Measurements from ENCODE around the gene HOXA10.

HOXA10 gene

DNA sequence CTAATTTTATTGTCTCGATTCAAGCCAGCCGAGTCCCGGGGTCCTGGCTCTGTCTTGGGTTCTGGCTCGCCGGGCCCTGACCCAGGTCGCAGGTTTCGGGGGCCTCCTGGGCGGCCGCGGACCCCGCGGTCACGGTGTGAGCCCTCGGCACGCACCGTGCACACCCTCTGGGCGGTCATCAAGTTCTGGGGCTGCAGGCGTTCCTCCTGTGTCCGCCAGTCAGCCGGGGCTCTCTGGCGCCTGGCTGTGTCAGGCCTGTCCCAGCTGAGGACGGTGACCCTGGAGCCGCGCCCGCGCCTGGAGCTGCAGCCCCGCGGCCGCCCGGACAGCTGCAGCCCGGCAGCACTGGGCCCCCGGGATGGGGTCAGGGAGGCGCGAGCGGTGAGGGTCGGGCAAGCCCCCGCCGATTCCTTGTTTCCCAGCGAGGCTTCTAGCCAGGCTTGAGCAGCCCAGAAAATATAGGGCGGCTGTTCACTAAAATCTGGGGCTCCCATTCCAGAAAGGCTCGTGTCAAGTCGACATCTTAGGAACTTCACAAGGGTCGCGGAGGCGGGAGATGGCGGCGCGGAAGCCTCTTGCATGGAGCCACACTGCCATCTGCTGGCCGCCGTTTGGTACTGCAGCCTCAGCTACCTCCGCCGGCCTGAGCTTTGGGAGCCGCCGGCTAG is 13.4 kb downstream of the HOXA10 start:
- peaks cover 0 to 13% of the 10 kb centered on the region in 2 donors for H3K27me3 ChIP-seq (ENCODE audit: control insufficient read depth in 1 of 2, insufficient read depth in 2 of 2, low read length in 2 of 2)
- no peaks in the 10 kb centered on the region for H3K36me3 ChIP-seq (ENCODE audit: insufficient read depth, low read length)
- H3K9ac ChIP-seq (ENCODE audit: low read length), result peak overlapping the region; percentile 14
- H3K27ac ChIP-seq (ENCODE audit: low read depth, low read length), result peak overlapping the region; percentile 64
- no peaks in the 10 kb centered on the region for H3K9me3 ChIP-seq (ENCODE audit: low read length)
- peaks cover 6% of the 10 kb centered on the region for H3K4me1 ChIP-seq (ENCODE audit: insufficient read depth, low read length)
- peak overlapping the region; percentile 38 to 71 for H3K4me3 ChIP-seq (ENCODE audit: low read depth in 1 of 2, low read length in 2 of 2)

GRCh38 chr7:27160145-27160545 is 14.0 kb downstream of the HOXA10 start:
- Histone ChIP-seq H3K27ac (ENCODE audit: low read depth, low read length) (peak overlapping the region; percentile 64), H3K4me3 (ENCODE audit: low read depth in 1 of 2, low read length in 2 of 2) (peak overlapping the region; percentile 38 to 71), H3K27me3 (ENCODE audit: control insufficient read depth in 1 of 2, insufficient read depth in 2 of 2, low read length in 2 of 2) (peaks cover 0 to 17% of the 10 kb centered on the region in 2 donors), H3K4me1 (ENCODE audit: insufficient read depth, low read length) (peaks cover 11% of the 10 kb centered on the region), H3K9me3 (ENCODE audit: low read length) (no peaks in the 10 kb centered on the region), H3K36me3 (ENCODE audit: insufficient read depth, low read length) (no peaks in the 10 kb centered on the region), H3K9ac (ENCODE audit: low read length) (no peak overlapping the region)

- Histone ChIP-seq H3K27me3 (ENCODE audit: control insufficient read depth in 1 of 2, insufficient read depth in 2 of 2, low read length in 2 of 2) (peaks cover 0 to 12% of the 10 kb centered on the region in 2 donors), H3K9ac (ENCODE audit: low read length) (no peak overlapping the region), H3K36me3 (ENCODE audit: insufficient read depth, low read length) (no peaks in the 10 kb centered on the region), H3K27ac (ENCODE audit: low read depth, low read length) (no peak overlapping the region), H3K9me3 (ENCODE audit: low read length) (no peaks in the 10 kb centered on the region), H3K4me3 (ENCODE audit: low read depth in 1 of 2, low read length in 2 of 2) (no peak overlapping the region), H3K4me1 (ENCODE audit: insufficient read depth, low read length) (peaks cover 16% of the 10 kb centered on the region)
Observed at GRCh38 chr7:27159266-27160144, 14.6 kb downstream of the HOXA10 start.

DNA sequence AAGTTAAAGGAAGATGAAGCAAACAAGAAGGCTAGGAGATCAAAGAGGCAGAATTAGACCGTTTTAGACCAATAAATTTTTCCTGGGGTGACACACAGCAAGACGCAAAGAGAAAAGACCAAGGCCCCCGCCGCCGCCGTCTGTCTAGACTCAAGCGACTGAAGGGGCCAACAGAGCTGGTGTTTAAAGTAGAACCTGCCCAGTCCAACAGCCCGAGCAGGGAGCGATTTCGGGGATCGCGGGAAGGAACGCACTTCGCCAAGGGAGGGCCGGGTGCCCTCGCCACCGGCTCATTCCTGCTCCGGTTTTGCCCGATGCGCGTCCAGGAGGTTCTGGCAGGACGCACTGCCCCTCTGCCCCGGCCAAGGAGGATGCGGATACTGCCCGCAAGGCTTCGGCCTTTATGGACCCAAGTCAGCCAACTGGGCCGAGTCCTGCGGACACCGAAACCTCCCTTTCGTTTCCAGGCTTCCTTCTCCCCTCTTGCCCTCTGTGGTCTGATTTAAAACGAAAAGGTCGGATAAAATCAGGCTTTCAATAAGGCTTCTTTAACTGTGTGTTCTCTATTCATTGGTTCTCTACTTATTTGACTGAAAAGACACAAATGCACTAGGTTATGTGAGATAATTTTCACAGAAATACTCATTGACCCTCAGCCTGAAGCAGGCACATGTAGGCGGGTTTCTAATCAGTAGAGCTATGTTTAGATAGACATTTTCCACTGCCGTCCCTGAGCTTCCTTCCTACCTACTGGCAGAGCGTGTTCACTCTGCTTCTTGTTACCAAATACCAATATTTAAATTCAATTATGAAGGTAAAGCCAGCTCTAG is 15.5 kb downstream of the HOXA10 start:
- Histone ChIP-seq H3K27ac (ENCODE audit: low read depth, low read length) (no peak overlapping the region), H3K9me3 (ENCODE audit: low read length) (no peaks in the 10 kb centered on the region), H3K4me1 (ENCODE audit: insufficient read depth, low read length) (peaks cover 23% of the 10 kb centered on the region), H3K36me3 (ENCODE audit: insufficient read depth, low read length) (no peaks in the 10 kb centered on the region), H3K27me3 (ENCODE audit: control insufficient read depth in 1 of 2, insufficient read depth in 2 of 2, low read length in 2 of 2) (peaks cover 0 to 12% of the 10 kb centered on the region in 2 donors), H3K9ac (ENCODE audit: low read length) (no peak overlapping the region), H3K4me3 (ENCODE audit: low read depth in 1 of 2, low read length in 2 of 2) (no peak overlapping the region)

- no peak overlapping the region for H3K9ac ChIP-seq (ENCODE audit: low read length)
- no peak overlapping the region for H3K27ac ChIP-seq (ENCODE audit: low read depth, low read length)
- H3K4me3 ChIP-seq (ENCODE audit: low read depth in 1 of 2, low read length in 2 of 2), result no peak overlapping the region
- H3K4me1 ChIP-seq (ENCODE audit: insufficient read depth, low read length), result peaks cover 31% of the 10 kb centered on the region
- H3K36me3 ChIP-seq (ENCODE audit: insufficient read depth, low read length), result no peaks in the 10 kb centered on the region
- H3K9me3 ChIP-seq (ENCODE audit: low read length), result no peaks in the 10 kb centered on the region
- H3K27me3 ChIP-seq (ENCODE audit: control insufficient read depth in 1 of 2, insufficient read depth in 2 of 2, low read length in 2 of 2), result peaks cover 0 to 16% of the 10 kb centered on the region in 2 donors
Observed at GRCh38 chr7:27157702-27158431, 16.3 kb downstream of the HOXA10 start.

- Histone ChIP-seq H3K36me3 (ENCODE audit: insufficient read depth, low read length) (no peaks in the 10 kb centered on the region), H3K9ac (ENCODE audit: low read length) (no peak overlapping the region), H3K27ac (ENCODE audit: low read depth, low read length) (peak overlapping the region; percentile 98), H3K9me3 (ENCODE audit: low read length) (no peaks in the 10 kb centered on the region), H3K4me3 (ENCODE audit: low read depth in 1 of 2, low read length in 2 of 2) (peak overlapping the region; percentile 82 to 96), H3K4me1 (ENCODE audit: insufficient read depth, low read length) (peaks cover 32% of the 10 kb centered on the region), H3K27me3 (ENCODE audit: control insufficient read depth in 1 of 2, insufficient read depth in 2 of 2, low read length in 2 of 2) (peaks cover 0 to 19% of the 10 kb centered on the region in 2 donors)
Observed at GRCh38 chr7:27156916-27157701, 17.0 kb downstream of the HOXA10 start.

DNA sequence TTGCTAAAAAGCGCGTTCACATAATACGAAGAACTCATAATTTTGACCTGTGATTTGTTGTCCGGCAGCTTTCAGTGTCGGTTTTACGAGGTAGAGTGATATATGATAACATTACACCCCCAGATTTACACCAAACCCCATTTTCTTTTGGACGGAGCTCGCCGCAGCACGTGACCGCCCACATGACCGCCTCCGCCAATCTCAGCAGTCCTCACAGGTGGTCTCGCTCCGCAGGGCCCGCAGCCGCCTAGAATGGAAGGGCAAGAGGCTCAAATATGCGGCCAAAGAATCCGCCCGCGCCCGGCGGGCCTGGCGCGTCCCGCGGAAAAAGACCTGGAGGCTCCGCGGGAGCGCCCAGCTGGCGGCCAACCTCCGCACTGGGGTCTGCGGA is 17.6 kb downstream of the HOXA10 start, which contains the start of gene HOXA7:
Gene HOXA7 (minus strand): TSS at position 168 of the 391 bp plus-strand sequence. CDS start 130 bp downstream, at position 38.
- peak within 1 kb of the TSS; percentile 82 to 96 for H3K4me3 ChIP-seq (ENCODE audit: low read depth in 1 of 2, low read length in 2 of 2)
- H3K27me3 ChIP-seq (ENCODE audit: control insufficient read depth in 1 of 2, insufficient read depth in 2 of 2, low read length in 2 of 2), result peaks cover 0 to 19% of the 10 kb centered on the region in 2 donors
- H3K4me1 ChIP-seq (ENCODE audit: insufficient read depth, low read length), result peaks cover 32% of the 10 kb centered on the region
- H3K27ac ChIP-seq (ENCODE audit: low read depth, low read length), result peak within 1 kb of the TSS; percentile 98
- peak within 1 kb of the TSS; percentile 49 for H3K9ac ChIP-seq (ENCODE audit: low read length)
- H3K36me3 ChIP-seq (ENCODE audit: insufficient read depth, low read length), result no peaks in the 10 kb centered on the region
- H3K9me3 ChIP-seq (ENCODE audit: low read length), result no peaks in the 10 kb centered on the region

- H3K4me3 ChIP-seq (ENCODE audit: low read depth in 1 of 2, low read length in 2 of 2), result peak overlapping the region; percentile 82 to 96
- H3K4me1 ChIP-seq (ENCODE audit: insufficient read depth, low read length), result peaks cover 32% of the 10 kb centered on the region
- H3K9me3 ChIP-seq (ENCODE audit: low read length), result no peaks in the 10 kb centered on the region
- peak overlapping the region; percentile 98 for H3K27ac ChIP-seq (ENCODE audit: low read depth, low read length)
- H3K9ac ChIP-seq (ENCODE audit: low read length), result peak overlapping the region; percentile 49
- no peaks in the 10 kb centered on the region for H3K36me3 ChIP-seq (ENCODE audit: insufficient read depth, low read length)
- peaks cover 0 to 19% of the 10 kb centered on the region in 2 donors for H3K27me3 ChIP-seq (ENCODE audit: control insufficient read depth in 1 of 2, insufficient read depth in 2 of 2, low read length in 2 of 2)
Observed at GRCh38 chr7:27155816-27156507, 18.2 kb downstream of the HOXA10 start.

- H3K4me3 ChIP-seq (ENCODE audit: low read depth in 1 of 2, low read length in 2 of 2), result peak overlapping the region; percentile 82 to 96
- H3K36me3 ChIP-seq (ENCODE audit: insufficient read depth, low read length), result no peaks in the 10 kb centered on the region
- peak overlapping the region; percentile 98 for H3K27ac ChIP-seq (ENCODE audit: low read depth, low read length)
- peak overlapping the region; percentile 49 for H3K9ac ChIP-seq (ENCODE audit: low read length)
- peaks cover 0 to 22% of the 10 kb centered on the region in 2 donors for H3K27me3 ChIP-seq (ENCODE audit: control insufficient read depth in 1 of 2, insufficient read depth in 2 of 2, low read length in 2 of 2)
- H3K9me3 ChIP-seq (ENCODE audit: low read length), result no peaks in the 10 kb centered on the region
- peaks cover 33% of the 10 kb centered on the region for H3K4me1 ChIP-seq (ENCODE audit: insufficient read depth, low read length)
Observed at GRCh38 chr7:27154901-27155815, 19.0 kb downstream of the HOXA10 start.

All from muscle layer of colon (tissue), 2 donors.